Measurements from ENCODE around the gene CAMTA1. TPM values are rescaled to one million over a fixed set of nuclear protein-coding genes. Genes with fewer than 3 reads are reported as not detected.

The CAMTA1 gene
- total and polyA plus RNA-seq, 12 donors: 123 to 265 (median 142) TPM

DNA sequence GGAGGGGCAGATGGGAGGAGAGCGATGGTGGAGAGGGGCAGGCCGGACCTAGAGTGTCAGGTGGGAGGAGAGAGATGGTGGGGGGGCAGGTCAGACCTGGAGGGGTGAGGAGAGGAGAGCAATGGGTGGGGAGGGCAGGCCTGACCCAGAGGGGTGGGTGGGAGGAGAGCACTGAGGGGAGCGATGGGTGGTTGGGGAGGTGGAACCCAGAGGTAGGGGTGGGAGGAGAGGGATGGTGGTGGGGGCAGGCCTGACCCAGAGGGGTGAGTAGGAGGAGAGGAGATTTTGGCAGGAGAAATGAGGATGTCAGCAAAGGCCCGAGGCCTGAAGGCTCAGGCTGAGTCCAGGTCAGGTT, 828.6 kb downstream of the CAMTA1 start:
- 62 to 69% methylated on average over 4 of the region's 4 CpGs for WGBS, 2 donors
- peak overlapping the region in 2 of 10 donors; percentile 35 to 60 for H3K27ac ChIP-seq
- no peak for DNase-seq

DNA sequence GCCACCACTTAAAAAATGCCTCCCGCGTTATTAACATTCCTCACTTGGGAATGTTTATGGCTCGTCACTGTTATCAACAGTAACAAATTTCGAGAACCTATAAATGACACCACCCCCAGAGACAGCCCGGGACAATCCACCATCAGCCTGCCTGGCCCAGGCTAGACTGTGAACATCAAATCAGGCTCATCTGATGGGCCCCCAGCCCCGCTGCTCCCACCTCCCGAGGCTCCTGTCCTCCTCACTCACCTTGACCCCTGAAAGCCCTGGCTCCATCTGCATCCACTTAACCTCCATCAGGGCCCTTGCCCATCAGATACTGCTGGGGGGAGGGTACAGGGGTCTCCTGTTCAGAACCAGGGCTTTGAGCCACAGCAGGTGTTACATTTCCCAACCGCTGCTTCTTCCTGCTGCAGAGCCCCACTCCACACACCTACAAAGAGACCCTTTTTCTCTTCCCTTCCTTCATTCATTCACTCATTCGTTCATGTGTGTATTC, 829.4 kb downstream of the CAMTA1 start:
- DNase-seq: no peak
- Histone ChIP-seq H3K4me3 (no peak overlapping the region), H3K36me3 (no peaks in the 10 kb centered on the region), H3K27ac (peak overlapping the region in 2 of 10 donors; percentile 35 to 86), H3K27me3 (no peaks in the 10 kb centered on the region), H3K4me1 (peaks cover 0 to 42% (median 26%) of the 10 kb centered on the region in 9 donors), H3K9me3 (peaks cover 0 to 7% (median 0%) of the 10 kb centered on the region in 11 donors)
- 37 to 51% methylated on average over 9 of the region's 9 CpGs for WGBS, 2 donors
- no peak for ATAC-seq
- intact Hi-C loops (cut with DNase I): no loop called here
- TF ChIP-seq, protein P1, sequence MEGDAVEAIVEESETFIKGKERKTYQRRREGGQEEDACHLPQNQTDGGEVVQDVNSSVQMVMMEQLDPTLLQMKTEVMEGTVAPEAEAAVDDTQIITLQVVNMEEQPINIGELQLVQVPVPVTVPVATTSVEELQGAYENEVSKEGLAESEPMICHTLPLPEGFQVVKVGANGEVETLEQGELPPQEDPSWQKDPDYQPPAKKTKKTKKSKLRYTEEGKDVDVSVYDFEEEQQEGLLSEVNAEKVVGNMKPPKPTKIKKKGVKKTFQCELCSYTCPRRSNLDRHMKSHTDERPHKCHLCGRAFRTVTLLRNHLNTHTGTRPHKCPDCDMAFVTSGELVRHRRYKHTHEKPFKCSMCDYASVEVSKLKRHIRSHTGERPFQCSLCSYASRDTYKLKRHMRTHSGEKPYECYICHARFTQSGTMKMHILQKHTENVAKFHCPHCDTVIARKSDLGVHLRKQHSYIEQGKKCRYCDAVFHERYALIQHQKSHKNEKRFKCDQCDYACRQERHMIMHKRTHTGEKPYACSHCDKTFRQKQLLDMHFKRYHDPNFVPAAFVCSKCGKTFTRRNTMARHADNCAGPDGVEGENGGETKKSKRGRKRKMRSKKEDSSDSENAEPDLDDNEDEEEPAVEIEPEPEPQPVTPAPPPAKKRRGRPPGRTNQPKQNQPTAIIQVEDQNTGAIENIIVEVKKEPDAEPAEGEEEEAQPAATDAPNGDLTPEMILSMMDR (IDR thresholded peaks at IDR 0.05): no peak

More for the DNA sequence above, 828.6 kb downstream of the CAMTA1 start:
- intact Hi-C loops (cut with DNase I): no loop called here
- H3K4me3 ChIP-seq: no peak overlapping the region
- no peaks in the 10 kb centered on the region for H3K27me3 ChIP-seq
- peaks cover 0 to 42% (median 26%) of the 10 kb centered on the region in 9 donors for H3K4me1 ChIP-seq
- peak in 1 of 8 donors; percentile 1 for ATAC-seq
- TF ChIP-seq, protein P1 (IDR thresholded peaks at IDR 0.05): no peak
- no peaks in the 10 kb centered on the region for H3K36me3 ChIP-seq
- H3K9me3 ChIP-seq: peaks cover 0 to 7% (median 0%) of the 10 kb centered on the region in 11 donors

DNA sequence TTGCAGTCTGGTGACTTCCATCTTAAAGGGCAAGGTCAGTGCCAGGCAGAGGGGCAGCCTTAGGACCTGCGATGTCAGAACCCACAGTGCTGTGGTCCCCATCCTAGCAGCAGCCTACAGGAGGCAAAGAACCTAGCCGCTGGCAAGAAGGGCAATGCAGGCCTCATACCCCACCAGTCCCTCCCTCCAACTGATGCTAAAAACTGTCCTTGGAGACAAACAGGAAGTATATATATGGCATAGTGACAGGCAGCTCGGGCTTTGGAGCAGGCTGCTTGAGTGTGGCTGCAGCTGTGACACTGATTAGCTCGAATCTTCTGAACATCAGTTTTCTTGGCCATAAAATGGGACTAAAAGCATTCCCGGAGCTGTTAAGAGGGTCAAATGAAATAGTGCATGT, 829.9 kb downstream of the CAMTA1 start:
- no peaks in the 10 kb centered on the region for H3K36me3 ChIP-seq
- no peaks in the 10 kb centered on the region for H3K27me3 ChIP-seq
- DNase-seq: no peak
- peak overlapping the region in 2 of 10 donors; percentile 35 to 86 for H3K27ac ChIP-seq
- no peak overlapping the region for H3K4me3 ChIP-seq
- H3K9me3 ChIP-seq: peaks cover 0 to 7% (median 0%) of the 10 kb centered on the region in 11 donors
- H3K4me1 ChIP-seq: peaks cover 0 to 42% (median 26%) of the 10 kb centered on the region in 9 donors
- intact Hi-C loops (cut with DNase I): no loop called here
- WGBS, 2 donors: 54 to 61% methylated on average over 5 of the region's 5 CpGs
- ATAC-seq: no peak
- TF ChIP-seq, protein P1 (IDR thresholded peaks at IDR 0.05): no peak

DNA sequence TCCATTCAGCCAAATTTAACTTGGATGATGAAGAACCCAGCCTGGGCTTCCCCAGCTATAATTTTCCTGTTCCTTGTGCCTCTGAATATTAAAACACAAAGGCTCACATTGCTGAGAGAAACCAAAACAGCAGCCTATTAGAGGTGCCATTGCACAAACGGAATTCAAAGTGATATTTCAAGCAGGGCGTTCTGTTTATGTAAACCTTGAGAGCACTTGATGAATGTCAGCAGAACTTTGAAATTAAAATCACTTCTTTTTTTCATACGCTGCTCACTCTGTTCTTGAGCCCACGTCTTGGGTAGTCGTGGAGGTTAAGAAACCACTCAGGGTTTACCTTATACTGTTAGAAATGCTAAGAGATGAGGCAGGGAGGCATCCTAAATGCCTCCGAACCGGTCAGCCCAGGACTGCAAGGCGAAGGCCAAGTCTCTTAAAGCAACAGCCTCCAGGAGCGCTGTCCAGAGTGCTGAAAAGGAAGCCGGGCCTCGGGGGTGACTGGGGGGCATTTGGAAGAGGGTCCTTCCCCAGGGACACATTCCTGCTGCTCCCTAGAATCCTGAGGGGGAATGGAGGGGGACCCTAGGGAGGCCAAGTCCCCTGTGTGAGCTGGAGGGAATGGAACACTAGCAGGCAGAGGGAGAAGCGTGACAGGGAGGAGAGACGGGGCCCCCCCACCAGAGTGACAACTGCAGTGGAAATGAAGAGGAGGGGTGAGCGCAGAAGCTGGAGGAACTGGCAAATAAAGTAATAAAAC, 831.0 kb downstream of the CAMTA1 start:
- peaks cover 0 to 7% (median 0%) of the 10 kb centered on the region in 11 donors for H3K9me3 ChIP-seq
- peaks cover 0 to 45% (median 27%) of the 10 kb centered on the region in 9 donors for H3K4me1 ChIP-seq
- ATAC-seq: peak; percentile 44 to 92 (median 79)
- no peak overlapping the region for H3K4me3 ChIP-seq
- intact Hi-C loops (cut with DNase I): no loop called here
- H3K36me3 ChIP-seq: no peaks in the 10 kb centered on the region
- TF ChIP-seq, protein P1 (IDR thresholded peaks at IDR 0.05): no peak
- peak; percentile 59 to 67 for DNase-seq
- H3K27me3 ChIP-seq: peaks cover 0 to 8% (median 0%) of the 10 kb centered on the region in 7 donors
- WGBS, 2 donors: 26 to 28% methylated on average over 14 of the region's 14 CpGs
- H3K27ac ChIP-seq: peak overlapping the region in 7 of 10 donors; percentile 35 to 86 (median 71)
